KMS-11 (cell line): ENCODE results near the gene NKX2-3.

Source experiments
- H2AFZ ChIP-seq: fragments of 200-600 bp; sonication (generic); 2 replicates; pipeline ENCODE4 v1.6.1; 2016; ENCODE audit warnings: antibody characterized with exemption, mixed run types, low read depth
- H3K27ac ChIP-seq: fragments of 200-600 bp; sonication (generic); 2 replicates; pipeline ENCODE4 v1.6.1; 2016; ENCODE audit warnings: mild to moderate bottlenecking, mixed run types
- H3K27me3 ChIP-seq: fragments of 200-600 bp; sonication (generic); 2 replicates; pipeline ENCODE4 v1.6.1; 2017; ENCODE audit warnings: mild to moderate bottlenecking, low read depth, mixed run types, moderate library complexity; ENCODE audit not compliant: insufficient read depth
- H3K36me3 ChIP-seq: fragments of 200-600 bp; sonication (generic); 2 replicates; pipeline ENCODE4 v1.6.1; 2017; ENCODE audit warnings: mild to moderate bottlenecking, mixed run types; ENCODE audit not compliant: insufficient read depth
- H3K4me1 ChIP-seq: fragments of 200-600 bp; sonication (generic); 2 replicates; pipeline ENCODE4 v1.6.1; 2016; ENCODE audit warnings: mild to moderate bottlenecking, low read depth, mixed run types; ENCODE audit not compliant: poor library complexity, severe bottlenecking
- H3K4me2 ChIP-seq: fragments of 200-600 bp; sonication (generic); 2 replicates; pipeline ENCODE4 v1.7.0; 2016; ENCODE audit warnings: mild to moderate bottlenecking, mixed run types
- H3K4me3 ChIP-seq: fragments of 200-600 bp; sonication (generic); IDR thresholded peaks from 2 replicates; pipeline ENCODE4 v1.6.1; 2017; ENCODE audit warnings: low read depth, low read length, mixed read lengths; ENCODE audit not compliant: insufficient read depth
- H3K79me2 ChIP-seq: fragments of 200-600 bp; sonication (generic); 2 replicates; pipeline ENCODE4 v1.6.1; 2016; ENCODE audit warnings: low read depth, mixed run types; ENCODE audit not compliant: insufficient read depth
- H3K9ac ChIP-seq: fragments of 200-600 bp; sonication (generic); 2 replicates; pipeline ENCODE4 v1.6.1; 2016; ENCODE audit warnings: mild to moderate bottlenecking, mixed run types
- H4K20me1 ChIP-seq: fragments of 200-600 bp; sonication (generic); 2 replicates; pipeline ENCODE4 v1.6.1; 2016; ENCODE audit warnings: mild to moderate bottlenecking, mixed run types; ENCODE audit not compliant: insufficient read depth
- CTCF ChIP-seq: fragments of 200-600 bp; sonication (generic); conservative IDR thresholded peaks from 2 replicates; pipeline ENCODE4 v1.6.1; 2017; ENCODE audit warnings: low read depth, mild to moderate bottlenecking, antibody characterized with exemption, low read length, moderate library complexity, mixed read lengths

The NKX2-3 gene

GRCh38 chr10:99522470-99523250, 10.1 kb upstream of the NKX2-3 start:
- no peaks in the 10 kb centered on the region for H3K79me2 ChIP-seq
- no peak overlapping the region for H3K9ac ChIP-seq
- no peaks in the 10 kb centered on the region for H3K27me3 ChIP-seq
- no peaks in the 10 kb centered on the region for H3K4me1 ChIP-seq
- H3K4me3 ChIP-seq, result no peak overlapping the region
- H2AFZ ChIP-seq, result no peak overlapping the region
- no peak overlapping the region for H3K27ac ChIP-seq
- no peaks in the 10 kb centered on the region for H4K20me1 ChIP-seq
- H3K36me3 ChIP-seq, result no peaks in the 10 kb centered on the region
- no peak overlapping the region for H3K4me2 ChIP-seq
- TF ChIP-seq CTCF, result no peak

GRCh38 chr10:99523251-99523773, 9.4 kb upstream of the NKX2-3 start:
- Histone ChIP-seq H2AFZ (no peak overlapping the region), H3K9ac (no peak overlapping the region), H3K27me3 (no peaks in the 10 kb centered on the region), H3K4me1 (no peaks in the 10 kb centered on the region), H3K27ac (no peak overlapping the region), H4K20me1 (no peaks in the 10 kb centered on the region), H3K79me2 (no peaks in the 10 kb centered on the region), H3K4me3 (no peak overlapping the region), H3K36me3 (no peaks in the 10 kb centered on the region), H3K4me2 (no peak overlapping the region)
- TF ChIP-seq CTCF, result no peak

- Histone ChIP-seq H3K4me1 (no peaks in the 10 kb centered on the region), H2AFZ (no peak overlapping the region), H3K4me2 (no peak overlapping the region), H3K27me3 (no peaks in the 10 kb centered on the region), H3K27ac (no peak overlapping the region), H3K4me3 (no peak overlapping the region), H4K20me1 (no peaks in the 10 kb centered on the region), H3K36me3 (no peaks in the 10 kb centered on the region), H3K79me2 (no peaks in the 10 kb centered on the region), H3K9ac (no peak overlapping the region)
- no peak for TF ChIP-seq CTCF
These were observed 8.6 kb upstream of the NKX2-3 start for GRCh38 chr10:99524050-99524666.

GRCh38 chr10:99524736-99525380, 7.9 kb upstream of the NKX2-3 start:
- Histone ChIP-seq H3K4me1 (no peaks in the 10 kb centered on the region), H3K4me3 (no peak overlapping the region), H3K79me2 (no peaks in the 10 kb centered on the region), H2AFZ (no peak overlapping the region), H3K27me3 (no peaks in the 10 kb centered on the region), H3K27ac (no peak overlapping the region), H3K4me2 (no peak overlapping the region), H3K9ac (no peak overlapping the region), H4K20me1 (no peaks in the 10 kb centered on the region), H3K36me3 (no peaks in the 10 kb centered on the region)
- no peak for TF ChIP-seq CTCF
